ENCODE measurements around the gene RSPH10B2.
"Not testable (repeated sequence)": the region's sequence is repeated elsewhere in the genome, so short reads cannot be mapped to it uniquely, and the experiment has no call there.

DNA sequence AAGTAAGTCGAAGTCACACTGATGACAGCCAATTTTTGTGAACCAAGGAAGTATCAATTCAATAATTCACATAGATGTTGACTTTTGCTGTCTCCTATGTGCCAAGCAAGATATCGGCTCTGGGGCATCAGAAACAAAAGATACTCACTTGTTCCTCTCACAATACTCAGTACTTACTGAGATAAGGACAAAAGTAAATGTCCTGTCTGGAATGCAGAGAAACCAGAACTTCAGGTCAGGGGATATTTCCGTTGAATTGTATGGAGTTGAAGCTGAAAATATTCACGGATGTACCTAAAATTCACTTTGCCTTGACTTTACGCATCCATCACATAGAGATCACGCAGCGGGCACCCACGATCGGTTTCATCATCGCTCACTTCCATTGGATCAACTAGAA is 83.2 kb downstream of the RSPH10B2 start:
- TF ChIP-seq, protein P1, sequence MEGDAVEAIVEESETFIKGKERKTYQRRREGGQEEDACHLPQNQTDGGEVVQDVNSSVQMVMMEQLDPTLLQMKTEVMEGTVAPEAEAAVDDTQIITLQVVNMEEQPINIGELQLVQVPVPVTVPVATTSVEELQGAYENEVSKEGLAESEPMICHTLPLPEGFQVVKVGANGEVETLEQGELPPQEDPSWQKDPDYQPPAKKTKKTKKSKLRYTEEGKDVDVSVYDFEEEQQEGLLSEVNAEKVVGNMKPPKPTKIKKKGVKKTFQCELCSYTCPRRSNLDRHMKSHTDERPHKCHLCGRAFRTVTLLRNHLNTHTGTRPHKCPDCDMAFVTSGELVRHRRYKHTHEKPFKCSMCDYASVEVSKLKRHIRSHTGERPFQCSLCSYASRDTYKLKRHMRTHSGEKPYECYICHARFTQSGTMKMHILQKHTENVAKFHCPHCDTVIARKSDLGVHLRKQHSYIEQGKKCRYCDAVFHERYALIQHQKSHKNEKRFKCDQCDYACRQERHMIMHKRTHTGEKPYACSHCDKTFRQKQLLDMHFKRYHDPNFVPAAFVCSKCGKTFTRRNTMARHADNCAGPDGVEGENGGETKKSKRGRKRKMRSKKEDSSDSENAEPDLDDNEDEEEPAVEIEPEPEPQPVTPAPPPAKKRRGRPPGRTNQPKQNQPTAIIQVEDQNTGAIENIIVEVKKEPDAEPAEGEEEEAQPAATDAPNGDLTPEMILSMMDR (optimal IDR thresholded peaks at IDR 0.05 in 1 of 3, IDR thresholded peaks at IDR 0.05 in 1 of 3, conservative IDR thresholded peaks at IDR 0.05 in 1 of 3; ENCODE audit: extremely low read depth in 1 of 3, insufficient read depth in 2 of 3, low read length in 3 of 3), result not testable (repeated sequence)
- TF ChIP-seq EZH2 (IDR thresholded peaks at IDR 0.05; ENCODE audit: low read length), result not testable (repeated sequence)

All from keratinocyte (primary cell).